ENCODE results near the gene CC2D1A. TPM values are rescaled to one million over a fixed set of nuclear protein-coding genes. Genes with fewer than 3 reads are reported as not detected.

CC2D1A gene
- total RNA-seq, 2 experiments from 2014 or later, result 34.0 to 35.1 TPM

- peaks cover 7% of the 10 kb centered on the region for H3K4me1 Mint-ChIP-seq
- CTCF ChIA-PET, result interaction anchor here (0.9 to 1.8 kb wide), 4 partner anchors 12 to 174 kb away, joined by 3 to 4 read pairs (median 4); no protein-coding TSS in a partner anchor
- peak overlapping the region; percentile 37 for H3K27ac Mint-ChIP-seq
- no peaks in the 10 kb centered on the region for H3K27me3 Mint-ChIP-seq
- no peaks in the 10 kb centered on the region for H3K36me3 Mint-ChIP-seq
- no peak for DNase-seq
- H3K9me3 Mint-ChIP-seq (ENCODE audit: low read depth), result no peaks in the 10 kb centered on the region
- H3K4me3 Mint-ChIP-seq, result no peak overlapping the region
- ATAC-seq, result no peak
These were observed 6.0 kb upstream of the CC2D1A start for GRCh38 chr19:13899912-13900584.

GRCh38 chr19:13902993-13903555 lies 2.9 kb upstream of the CC2D1A start:
- no peak overlapping the region for H3K4me3 Mint-ChIP-seq
- no peak for ATAC-seq
- peak; percentile 56 for DNase-seq

DNA sequence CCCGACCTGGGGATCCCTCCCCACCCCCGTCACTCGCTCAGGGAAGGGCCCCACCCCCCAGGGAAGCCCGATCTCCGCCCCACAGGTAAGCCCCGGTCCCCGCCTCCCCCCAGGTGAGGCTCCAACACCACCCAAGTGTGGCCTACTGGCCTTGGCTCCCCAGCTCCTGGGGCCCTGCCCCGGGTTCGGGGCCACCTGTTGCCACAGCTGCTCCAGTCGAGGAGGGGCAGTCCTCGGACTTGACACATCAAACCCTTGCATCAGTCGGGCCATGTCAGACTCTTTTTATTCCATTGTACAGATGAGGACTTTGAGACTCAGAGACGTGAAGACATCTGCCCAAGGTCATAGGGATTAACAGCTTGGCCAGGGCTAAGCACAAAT lies 512 bp downstream of the CC2D1A start:
- DNase-seq (peak; percentile 54), ATAC-seq (peak; percentile 35)
- peak overlapping the region; percentile 80 for H3K4me3 Mint-ChIP-seq
- no peaks in the 10 kb centered on the region for H3K9me3 Mint-ChIP-seq (ENCODE audit: low read depth)
- H3K27ac Mint-ChIP-seq, result peak overlapping the region; percentile 43
- H3K36me3 Mint-ChIP-seq, result peaks cover 11% of the 10 kb centered on the region
- peaks cover 20% of the 10 kb centered on the region for H3K4me1 Mint-ChIP-seq
- CTCF ChIA-PET, result interaction anchor here (0.7 to 2.7 kb wide), 5 partner anchors 20 to 169 kb away, joined by 3 to 17 read pairs (median 3); partner anchors contain the start of gene MISP3
- no peaks in the 10 kb centered on the region for H3K27me3 Mint-ChIP-seq

More at GRCh38 chr19:13902993-13903555, 2.9 kb upstream of the CC2D1A start:
- CTCF ChIA-PET, result interaction anchor here (0.6 to 2.9 kb wide), 30 partner anchors 9 to 234 kb away, joined by 3 to 18 read pairs (median 3); partner anchors contain the start of genes ASF1B, DCAF15, IL27RA and MISP3
- Mint-ChIP-seq H3K27ac (no peak overlapping the region), H3K27me3 (no peaks in the 10 kb centered on the region), H3K4me1 (peaks cover 20% of the 10 kb centered on the region), H3K36me3 (no peaks in the 10 kb centered on the region), H3K9me3 (ENCODE audit: low read depth) (no peaks in the 10 kb centered on the region)

- Mint-ChIP-seq H3K4me1 (peaks cover 20% of the 10 kb centered on the region), H3K9me3 (ENCODE audit: low read depth) (no peaks in the 10 kb centered on the region), H3K36me3 (peaks cover 11% of the 10 kb centered on the region), H3K27ac (no peak overlapping the region), H3K4me3 (peak overlapping the region; percentile 80), H3K27me3 (no peaks in the 10 kb centered on the region)
- ATAC-seq, result no peak
- CTCF ChIA-PET, result interaction anchor here (0.7 to 2.7 kb wide), 5 partner anchors 20 to 168 kb away, joined by 3 to 17 read pairs (median 3); partner anchors contain the start of gene MISP3
- DNase-seq, result no peak
These were observed 909 bp downstream of the CC2D1A start for GRCh38 chr19:13906910-13907309.

DNA sequence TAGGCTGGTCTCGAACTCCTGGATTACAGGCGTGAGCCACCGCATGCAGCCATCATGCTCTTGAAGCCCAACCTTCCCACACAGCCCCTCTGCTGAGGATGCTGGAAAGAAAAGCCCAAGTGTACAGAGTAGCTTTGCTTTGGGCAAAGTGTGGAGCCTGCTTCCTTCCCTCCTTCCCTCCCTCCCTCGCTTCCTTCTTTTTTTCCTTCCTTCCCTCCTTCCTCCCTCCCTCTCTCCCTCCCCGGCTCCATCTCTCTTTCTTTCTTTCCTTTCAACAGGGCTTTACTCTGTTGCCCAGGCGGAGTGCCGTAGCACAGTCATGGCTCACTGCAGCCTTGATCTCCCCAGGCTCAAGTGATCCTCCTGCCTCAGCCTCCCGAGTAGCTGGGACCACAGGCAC lies 2.7 kb downstream of the CC2D1A start:
- ATAC-seq (no peak), DNase-seq (no peak)
- Mint-ChIP-seq H3K36me3 (peaks cover 13% of the 10 kb centered on the region), H3K4me1 (peaks cover 17% of the 10 kb centered on the region), H3K27ac (no peak overlapping the region), H3K9me3 (ENCODE audit: low read depth) (no peaks in the 10 kb centered on the region), H3K27me3 (no peaks in the 10 kb centered on the region), H3K4me3 (no peak overlapping the region)
- CTCF ChIA-PET, result interaction anchor here (1.2 kb wide), 1 partner anchor 150 kb away, joined by 4 read pairs; no protein-coding TSS in a partner anchor

DNA sequence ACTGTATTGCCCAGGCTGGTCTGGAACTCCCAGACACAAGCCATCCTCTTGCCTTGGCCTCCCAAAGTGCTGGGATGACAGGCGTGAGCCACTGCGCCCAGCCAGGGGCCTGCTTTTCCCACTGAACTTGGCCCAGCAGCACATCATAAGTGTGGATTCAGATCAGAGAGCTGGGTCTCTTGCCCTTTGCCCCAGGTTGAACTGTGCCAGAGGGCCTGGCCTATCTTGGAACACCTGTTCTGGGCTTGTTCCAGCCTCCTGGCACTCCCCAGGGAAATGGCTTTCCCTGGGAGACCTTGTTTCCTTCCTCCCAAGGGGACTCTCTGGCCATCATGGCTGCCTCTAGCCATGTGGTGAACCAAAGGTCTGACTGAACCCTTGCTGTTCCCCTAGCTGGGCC lies 3.4 kb downstream of the CC2D1A start:
- Mint-ChIP-seq H3K27me3 (no peaks in the 10 kb centered on the region), H3K27ac (no peak overlapping the region), H3K4me3 (no peak overlapping the region), H3K36me3 (peaks cover 13% of the 10 kb centered on the region), H3K9me3 (ENCODE audit: low read depth) (no peaks in the 10 kb centered on the region), H3K4me1 (peaks cover 17% of the 10 kb centered on the region)
- CTCF ChIA-PET, result interaction anchor here (1.2 kb wide), 1 partner anchor 149 kb away, joined by 4 read pairs; no protein-coding TSS in a partner anchor
- ATAC-seq (no peak), DNase-seq (no peak)

DNA sequence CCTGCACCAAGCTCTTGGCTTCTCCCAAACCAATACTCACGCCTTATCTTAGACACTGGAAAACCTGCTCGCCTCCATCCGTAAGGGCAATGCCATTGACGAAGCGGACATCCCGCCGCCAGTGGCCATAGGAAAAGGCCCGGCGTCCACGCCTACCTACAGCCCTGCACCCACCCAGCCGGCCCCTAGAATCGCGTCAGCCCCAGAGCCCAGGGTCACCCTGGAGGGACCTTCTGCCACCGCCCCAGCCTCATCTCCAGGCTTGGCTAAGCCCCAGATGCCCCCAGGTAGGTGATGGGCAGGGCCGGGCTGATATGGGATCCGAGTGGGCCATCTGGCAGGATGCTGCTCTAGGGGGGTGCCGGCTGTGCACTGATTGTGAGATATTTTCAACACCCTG lies 7.4 kb downstream of the CC2D1A start:
- H3K36me3 Mint-ChIP-seq, result peaks cover 13% of the 10 kb centered on the region

DNA sequence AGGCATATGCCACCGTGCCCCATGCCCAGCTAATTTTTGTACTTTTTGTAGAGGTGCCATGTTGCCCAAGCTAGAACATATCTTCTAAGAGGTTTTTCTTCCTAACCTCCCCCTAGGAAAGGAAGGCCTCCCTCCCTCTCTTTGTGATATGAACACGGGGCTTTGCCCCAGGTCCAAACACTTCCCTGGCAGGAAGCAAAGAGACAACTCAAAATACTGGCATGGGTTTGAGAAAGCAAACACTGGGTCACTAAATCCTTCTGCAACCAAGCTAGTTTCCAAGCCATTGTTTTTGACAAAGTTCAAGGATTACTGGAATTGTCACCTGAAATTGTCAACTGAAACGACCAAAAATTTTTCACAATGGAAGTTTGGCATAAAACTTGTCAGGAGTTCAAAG lies 8.8 kb downstream of the CC2D1A start:
- H3K4me3 Mint-ChIP-seq, result no peak overlapping the region
- no peaks in the 10 kb centered on the region for H3K27me3 Mint-ChIP-seq
- peaks cover 13% of the 10 kb centered on the region for H3K36me3 Mint-ChIP-seq
- DNase-seq (no peak), ATAC-seq (no peak)
- no peaks in the 10 kb centered on the region for H3K4me1 Mint-ChIP-seq
- no peak overlapping the region for H3K27ac Mint-ChIP-seq
- CTCF ChIA-PET, result interaction anchor here (0.7 to 1.1 kb wide), 2 partner anchors 12 to 129 kb away, joined by 3 read pairs; no protein-coding TSS in a partner anchor
- no peaks in the 10 kb centered on the region for H3K9me3 Mint-ChIP-seq (ENCODE audit: low read depth)

More for the DNA sequence above, 7.4 kb downstream of the CC2D1A start:
- ATAC-seq, result no peak
- DNase-seq, result no peak
- CTCF ChIA-PET, result interaction anchor here (1.0 kb wide), 1 partner anchor 130 kb away, joined by 3 read pairs; no protein-coding TSS in a partner anchor
- H3K27ac Mint-ChIP-seq, result no peak overlapping the region
- no peaks in the 10 kb centered on the region for H3K27me3 Mint-ChIP-seq
- H3K4me3 Mint-ChIP-seq, result no peak overlapping the region
- H3K9me3 Mint-ChIP-seq (ENCODE audit: low read depth), result no peaks in the 10 kb centered on the region
- H3K4me1 Mint-ChIP-seq, result no peaks in the 10 kb centered on the region

DNA sequence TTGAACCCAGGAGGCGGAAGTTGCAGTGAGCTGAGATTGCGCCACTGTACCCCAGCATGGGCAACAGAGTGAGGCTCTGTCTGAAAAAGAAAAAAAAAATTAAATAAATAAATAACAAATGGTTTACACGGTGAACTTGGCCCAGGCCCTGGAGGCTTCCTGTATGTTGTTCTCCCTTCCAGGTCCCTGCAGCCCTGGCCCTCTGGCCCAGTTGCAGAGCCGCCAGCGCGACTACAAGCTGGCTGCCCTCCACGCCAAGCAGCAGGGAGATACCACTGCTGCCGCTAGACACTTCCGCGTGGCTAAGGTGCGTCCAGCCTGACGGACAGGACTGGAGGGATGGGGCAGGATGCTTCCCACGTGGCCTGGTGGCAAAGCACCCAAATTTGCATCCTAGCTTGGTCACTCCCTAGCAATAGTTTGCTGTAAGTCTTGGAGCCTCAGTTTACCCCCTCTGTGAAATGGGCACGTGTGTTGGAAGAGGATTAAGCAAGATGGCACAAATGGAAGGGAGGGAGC lies 11.9 kb downstream of the CC2D1A start:
- ATAC-seq, result no peak
- peaks cover 30% of the 10 kb centered on the region for H3K36me3 Mint-ChIP-seq

DNA sequence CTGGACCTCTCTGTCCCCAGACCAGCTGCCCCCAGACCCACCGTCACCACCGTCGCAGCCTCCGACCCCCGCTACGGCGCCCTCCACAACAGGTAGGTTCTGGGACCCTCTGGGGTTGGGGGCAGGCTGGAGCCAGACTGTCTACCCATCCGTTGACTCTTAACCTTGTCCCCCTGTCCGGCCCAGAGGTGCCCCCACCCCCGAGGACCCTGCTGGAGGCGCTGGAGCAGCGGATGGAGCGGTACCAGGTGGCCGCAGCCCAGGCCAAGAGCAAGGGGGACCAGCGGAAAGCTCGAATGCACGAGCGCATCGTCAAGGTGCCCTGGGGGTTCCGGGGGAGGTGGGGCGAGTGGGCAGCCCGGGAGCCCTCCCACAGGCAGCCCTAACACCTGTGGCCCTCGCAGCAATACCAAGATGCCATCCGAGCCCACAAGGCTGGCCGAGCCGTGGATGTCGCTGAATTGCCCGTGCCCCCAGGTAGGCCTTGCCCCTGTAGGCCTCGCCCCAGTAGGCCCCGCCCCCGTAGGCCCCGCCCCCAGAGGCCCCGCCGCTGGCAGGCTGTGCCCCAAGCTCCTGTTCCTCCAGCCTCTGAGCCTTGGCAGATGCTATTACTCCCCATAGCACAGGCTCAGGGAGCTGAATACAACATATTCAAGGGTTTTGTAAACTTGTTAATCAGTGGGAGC lies 12.9 kb downstream of the CC2D1A start:
- H3K4me3 Mint-ChIP-seq, result no peak overlapping the region
- no peaks in the 10 kb centered on the region for H3K9me3 Mint-ChIP-seq (ENCODE audit: low read depth)
- ATAC-seq (no peak), DNase-seq (no peak)
- H3K4me1 Mint-ChIP-seq, result peaks cover 4% of the 10 kb centered on the region
- no peaks in the 10 kb centered on the region for H3K27me3 Mint-ChIP-seq
- CTCF ChIA-PET, result no interaction called here
- no peak overlapping the region for H3K27ac Mint-ChIP-seq
- H3K36me3 Mint-ChIP-seq, result peaks cover 28% of the 10 kb centered on the region

More for the DNA sequence above, 11.9 kb downstream of the CC2D1A start:
- H3K27ac Mint-ChIP-seq, result no peak overlapping the region
- no peaks in the 10 kb centered on the region for H3K27me3 Mint-ChIP-seq
- DNase-seq, result no peak
- H3K4me3 Mint-ChIP-seq, result no peak overlapping the region
- peaks cover 4% of the 10 kb centered on the region for H3K4me1 Mint-ChIP-seq
- CTCF ChIA-PET, result interaction anchor here (1.4 kb wide), 1 partner anchor 130 kb away, joined by 3 read pairs; no protein-coding TSS in a partner anchor
- H3K9me3 Mint-ChIP-seq (ENCODE audit: low read depth), result no peaks in the 10 kb centered on the region

DNA sequence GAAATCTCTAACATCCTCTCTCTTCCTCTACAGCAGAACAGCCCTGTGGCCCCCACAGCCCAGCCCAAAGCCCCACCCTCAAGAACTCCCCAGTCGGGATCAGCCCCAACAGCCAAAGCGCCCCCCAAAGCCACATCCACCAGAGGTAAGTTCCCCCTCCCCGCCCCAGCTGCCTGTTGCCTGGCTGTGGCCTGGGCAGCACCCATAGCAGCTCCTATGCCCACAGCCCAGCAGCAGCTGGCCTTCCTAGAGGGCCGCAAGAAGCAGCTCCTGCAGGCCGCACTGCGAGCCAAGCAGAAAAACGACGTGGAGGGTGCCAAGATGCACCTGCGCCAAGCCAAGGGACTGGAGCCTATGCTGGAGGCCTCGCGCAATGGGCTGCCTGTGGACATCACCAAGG lies 14.5 kb downstream of the CC2D1A start:
- DNase-seq (no peak), ATAC-seq (peak; percentile 14)
- Mint-ChIP-seq H3K4me3 (no peak overlapping the region), H3K9me3 (ENCODE audit: low read depth) (no peaks in the 10 kb centered on the region), H3K27me3 (no peaks in the 10 kb centered on the region), H3K36me3 (peaks cover 28% of the 10 kb centered on the region), H3K4me1 (peaks cover 4% of the 10 kb centered on the region), H3K27ac (no peak overlapping the region)
- CTCF ChIA-PET, result no interaction called here

DNA sequence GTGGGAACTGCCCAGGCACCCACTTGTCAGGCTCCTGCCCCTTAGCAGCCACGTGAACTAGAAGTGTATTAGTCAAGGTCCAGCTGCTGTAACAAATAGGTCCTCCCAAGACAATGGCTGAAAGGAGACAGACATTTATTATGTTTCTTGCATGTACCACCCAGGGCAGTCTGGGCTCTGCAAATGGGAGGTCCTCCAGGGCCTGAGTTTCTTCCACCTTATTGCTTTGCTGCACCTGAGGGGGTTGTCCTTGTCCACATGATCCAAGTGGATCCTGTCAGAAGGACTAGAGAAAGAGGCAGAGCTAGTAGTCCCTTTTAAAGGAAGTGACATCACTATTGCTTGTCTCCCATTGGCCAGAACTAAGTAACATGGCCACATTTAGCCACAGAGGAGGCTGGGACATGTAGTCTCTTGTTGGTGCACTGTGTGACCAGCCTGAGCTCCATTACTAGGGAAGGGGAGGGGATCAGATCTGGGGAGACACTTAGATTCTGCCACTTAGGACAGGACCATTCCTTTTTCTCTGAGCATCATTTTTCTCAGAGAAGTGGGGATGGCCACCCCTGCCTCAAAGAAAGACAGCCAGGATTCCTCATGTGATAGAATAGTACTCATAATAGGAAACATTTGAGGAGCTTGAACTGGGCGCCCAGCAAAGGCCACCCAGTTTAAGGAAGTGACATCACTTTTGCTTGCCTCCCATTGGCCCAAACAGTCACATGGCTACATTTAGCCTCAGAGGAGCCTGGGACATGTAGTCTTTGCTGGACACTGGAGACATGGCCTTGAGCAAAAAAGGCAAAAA lies 15.1 kb downstream of the CC2D1A start:
- Mint-ChIP-seq H3K4me1 (peaks cover 4% of the 10 kb centered on the region), H3K36me3 (peaks cover 28% of the 10 kb centered on the region), H3K9me3 (ENCODE audit: low read depth) (no peaks in the 10 kb centered on the region), H3K27me3 (no peaks in the 10 kb centered on the region), H3K27ac (peak overlapping the region; percentile 76), H3K4me3 (no peak overlapping the region)
- ATAC-seq (peak; percentile 83), DNase-seq (peak; percentile 70)
- CTCF ChIA-PET, result interaction anchor here (0.9 kb wide), 1 partner anchor 24 kb away, joined by 3 read pairs; no protein-coding TSS in a partner anchor

Data from activated CD8-positive, alpha-beta memory T cell treated with anti-CD3 and anti-CD28 coated beads, Interleukin-2, amount 10 ng/mL, durations not matched to agents 7 days and 5 days (primary cell).